HEK293T (cell line): ENCODE results near the gene CPEB4.

Experiments used
- ARNT ChIP-seq: fragments of 450-650 bp; IDR thresholded peaks from 2 replicates; pipeline ENCODE4 v1.6.1; 2017; ENCODE audit warnings: mild to moderate bottlenecking
- CTBP1 ChIP-seq: fragments of 450-650 bp; IDR thresholded peaks from 2 replicates; pipeline ENCODE4 v1.6.1; 2016; ENCODE audit warnings: borderline replicate concordance
- ELF4 ChIP-seq: fragments of 450-650 bp; IDR thresholded peaks from 2 replicates; pipeline ENCODE4 v1.6.1; 2017; ENCODE audit warnings: antibody characterized with exemption
- FOXA1 ChIP-seq: fragments of 450-650 bp; IDR thresholded peaks from 2 replicates; pipeline ENCODE4 v1.6.1; 2016; ENCODE audit warnings: mild to moderate bottlenecking
- FOXK2 ChIP-seq: fragments of 450-650 bp; IDR thresholded peaks from 2 replicates; pipeline ENCODE4 v1.6.1; 2016; ENCODE audit warnings: mild to moderate bottlenecking
- HDGF ChIP-seq: fragments of 450-650 bp; IDR thresholded peaks from 2 replicates; pipeline ENCODE4 v1.6.1; 2017; ENCODE audit warnings: antibody characterized with exemption, borderline replicate concordance
- NFRKB ChIP-seq: fragments of 450-650 bp; IDR thresholded peaks from 2 replicates; pipeline ENCODE4 v1.6.1; 2016; ENCODE audit warnings: mild to moderate bottlenecking, moderate library complexity
- SP1 ChIP-seq: fragments of 450-650 bp; IDR thresholded peaks from 2 replicates; pipeline ENCODE4 v1.6.1; 2017

- TF ChIP-seq FOXA1 (no peak), ARNT (no peak), CTBP1 (no peak), SP1 (no peak), ELF4 (no peak), FOXK2 (no peak), HDGF (no peak), NFRKB (no peak)
Observed at GRCh38 chr5:173851595-173852243, 36.4 kb upstream of the CPEB4 start.
